ENCODE results near the gene NUFIP2.

NUFIP2 gene

GRCh38 chr17:29214215-29215146 is 79.5 kb downstream of the NUFIP2 start:
- TF ChIP-seq, protein P1, sequence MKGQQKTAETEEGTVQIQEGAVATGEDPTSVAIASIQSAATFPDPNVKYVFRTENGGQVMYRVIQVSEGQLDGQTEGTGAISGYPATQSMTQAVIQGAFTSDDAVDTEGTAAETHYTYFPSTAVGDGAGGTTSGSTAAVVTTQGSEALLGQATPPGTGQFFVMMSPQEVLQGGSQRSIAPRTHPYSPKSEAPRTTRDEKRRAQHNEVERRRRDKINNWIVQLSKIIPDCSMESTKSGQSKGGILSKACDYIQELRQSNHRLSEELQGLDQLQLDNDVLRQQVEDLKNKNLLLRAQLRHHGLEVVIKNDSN (IDR thresholded peaks at IDR 0.05) = no peak
- no peak for TF ChIP-seq TCF12 (IDR thresholded peaks at IDR 0.05; ENCODE audit: low read depth)
- TF ChIP-seq, protein P2, sequence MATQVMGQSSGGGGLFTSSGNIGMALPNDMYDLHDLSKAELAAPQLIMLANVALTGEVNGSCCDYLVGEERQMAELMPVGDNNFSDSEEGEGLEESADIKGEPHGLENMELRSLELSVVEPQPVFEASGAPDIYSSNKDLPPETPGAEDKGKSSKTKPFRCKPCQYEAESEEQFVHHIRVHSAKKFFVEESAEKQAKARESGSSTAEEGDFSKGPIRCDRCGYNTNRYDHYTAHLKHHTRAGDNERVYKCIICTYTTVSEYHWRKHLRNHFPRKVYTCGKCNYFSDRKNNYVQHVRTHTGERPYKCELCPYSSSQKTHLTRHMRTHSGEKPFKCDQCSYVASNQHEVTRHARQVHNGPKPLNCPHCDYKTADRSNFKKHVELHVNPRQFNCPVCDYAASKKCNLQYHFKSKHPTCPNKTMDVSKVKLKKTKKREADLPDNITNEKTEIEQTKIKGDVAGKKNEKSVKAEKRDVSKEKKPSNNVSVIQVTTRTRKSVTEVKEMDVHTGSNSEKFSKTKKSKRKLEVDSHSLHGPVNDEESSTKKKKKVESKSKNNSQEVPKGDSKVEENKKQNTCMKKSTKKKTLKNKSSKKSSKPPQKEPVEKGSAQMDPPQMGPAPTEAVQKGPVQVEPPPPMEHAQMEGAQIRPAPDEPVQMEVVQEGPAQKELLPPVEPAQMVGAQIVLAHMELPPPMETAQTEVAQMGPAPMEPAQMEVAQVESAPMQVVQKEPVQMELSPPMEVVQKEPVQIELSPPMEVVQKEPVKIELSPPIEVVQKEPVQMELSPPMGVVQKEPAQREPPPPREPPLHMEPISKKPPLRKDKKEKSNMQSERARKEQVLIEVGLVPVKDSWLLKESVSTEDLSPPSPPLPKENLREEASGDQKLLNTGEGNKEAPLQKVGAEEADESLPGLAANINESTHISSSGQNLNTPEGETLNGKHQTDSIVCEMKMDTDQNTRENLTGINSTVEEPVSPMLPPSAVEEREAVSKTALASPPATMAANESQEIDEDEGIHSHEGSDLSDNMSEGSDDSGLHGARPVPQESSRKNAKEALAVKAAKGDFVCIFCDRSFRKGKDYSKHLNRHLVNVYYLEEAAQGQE (IDR thresholded peaks at IDR 0.05; ENCODE audit: low read depth) = no peak
- TF ChIP-seq TAF1 (IDR thresholded peaks at IDR 0.05; ENCODE audit: low read depth) = no peak
- no peak for TF ChIP-seq NFIC (IDR thresholded peaks at IDR 0.05)
- no peak for TF ChIP-seq EGR1 (IDR thresholded peaks at IDR 0.05)
- TF ChIP-seq FOXM1 (IDR thresholded peaks at IDR 0.05; ENCODE audit: borderline replicate concordance, low read depth) = no peak
- no peak for TF ChIP-seq TEAD4 (IDR thresholded peaks at IDR 0.05)
- TF ChIP-seq ZBTB7A (IDR thresholded peaks at IDR 0.05; ENCODE audit: low read depth) = no peak

GRCh38 chr17:29212681-29213121 is 81.2 kb downstream of the NUFIP2 start:
- TF ChIP-seq RAD21 (IDR thresholded peaks at IDR 0.05; ENCODE audit: low read depth) (no peak), TEAD4 (IDR thresholded peaks at IDR 0.05) (no peak), CREB1 (IDR thresholded peaks at IDR 0.05; ENCODE audit: low read depth) (no peak), NFIC (IDR thresholded peaks at IDR 0.05) (no peak), CEBPB (IDR thresholded peaks at IDR 0.05) (no peak), EGR1 (IDR thresholded peaks at IDR 0.05) (no peak), TAF1 (IDR thresholded peaks at IDR 0.05; ENCODE audit: low read depth) (no peak), ZBTB7A (IDR thresholded peaks at IDR 0.05; ENCODE audit: low read depth) (no peak), EP300 (IDR thresholded peaks at IDR 0.05; ENCODE audit: borderline replicate concordance) (no peak), TCF12 (IDR thresholded peaks at IDR 0.05; ENCODE audit: low read depth) (no peak), YY1 (IDR thresholded peaks at IDR 0.05; ENCODE audit: low read depth) (no peak), FOXM1 (IDR thresholded peaks at IDR 0.05; ENCODE audit: borderline replicate concordance, low read depth) (no peak)
- TF ChIP-seq, protein P3, sequence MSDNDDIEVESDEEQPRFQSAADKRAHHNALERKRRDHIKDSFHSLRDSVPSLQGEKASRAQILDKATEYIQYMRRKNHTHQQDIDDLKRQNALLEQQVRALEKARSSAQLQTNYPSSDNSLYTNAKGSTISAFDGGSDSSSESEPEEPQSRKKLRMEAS (IDR thresholded peaks at IDR 0.05) = no peak
- TF ChIP-seq, protein P1 (IDR thresholded peaks at IDR 0.05) = no peak
- TF ChIP-seq, protein P2 (IDR thresholded peaks at IDR 0.05; ENCODE audit: low read depth) = no peak

GRCh38 chr17:29212094-29212631 is 81.8 kb downstream of the NUFIP2 start:
- TF ChIP-seq, protein P1 (IDR thresholded peaks at IDR 0.05) = no peak
- no peak for TF ChIP-seq NFIC (IDR thresholded peaks at IDR 0.05)
- TF ChIP-seq, protein P2 (IDR thresholded peaks at IDR 0.05; ENCODE audit: low read depth) = no peak

DNA sequence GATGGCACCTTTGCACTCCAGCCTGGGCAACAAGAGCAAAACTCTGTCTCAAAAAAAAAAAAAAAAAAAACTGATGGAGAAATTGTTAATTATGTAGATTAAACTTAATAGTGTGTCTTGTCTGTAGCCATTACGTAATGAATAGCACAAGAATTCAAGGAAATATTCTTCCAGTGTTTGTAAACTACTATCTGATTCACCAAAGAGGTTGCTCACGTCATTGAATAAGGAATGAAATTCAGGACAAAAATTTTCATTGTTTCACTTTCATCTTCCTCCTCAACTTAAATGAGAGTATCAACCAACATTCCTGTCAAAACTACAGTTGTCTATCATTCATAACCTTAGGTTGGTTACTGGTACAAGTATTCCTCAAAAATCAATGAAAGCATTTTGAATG is 83.1 kb downstream of the NUFIP2 start:
- TF ChIP-seq, protein P3 (IDR thresholded peaks at IDR 0.05) = no peak
- TF ChIP-seq YY1 (IDR thresholded peaks at IDR 0.05; ENCODE audit: low read depth) = no peak
- TF ChIP-seq, protein P2 (IDR thresholded peaks at IDR 0.05; ENCODE audit: low read depth) = no peak
- TF ChIP-seq TEAD4 (IDR thresholded peaks at IDR 0.05) = no peak
- no peak for TF ChIP-seq TAF1 (IDR thresholded peaks at IDR 0.05; ENCODE audit: low read depth)
- no peak for TF ChIP-seq EGR1 (IDR thresholded peaks at IDR 0.05)
- no peak for TF ChIP-seq TCF12 (IDR thresholded peaks at IDR 0.05; ENCODE audit: low read depth)
- no peak for TF ChIP-seq CREB1 (IDR thresholded peaks at IDR 0.05; ENCODE audit: low read depth)
- no peak for TF ChIP-seq NFIC (IDR thresholded peaks at IDR 0.05)
- no peak for TF ChIP-seq FOXM1 (IDR thresholded peaks at IDR 0.05; ENCODE audit: borderline replicate concordance, low read depth)

All from Ishikawa (cell line).